ENCODE measurements around the gene P4HB. TPM values are rescaled to one million over a fixed set of nuclear protein-coding genes. Genes with fewer than 3 reads are reported as not detected.

The P4HB gene
- total RNA-seq, 1 donor from 2014 or later = 792 TPM

- Mint-ChIP-seq H3K27ac (ENCODE audit: unreplicated experiment) (no peak overlapping the region), H3K36me3 (ENCODE audit: unreplicated experiment) (peaks cover 25% of the 10 kb centered on the region), H3K9me3 (ENCODE audit: unreplicated experiment) (no peaks in the 10 kb centered on the region), H3K27me3 (ENCODE audit: unreplicated experiment) (no peaks in the 10 kb centered on the region), H3K4me1 (ENCODE audit: unreplicated experiment) (peaks cover 25% of the 10 kb centered on the region), H3K4me3 (ENCODE audit: unreplicated experiment) (peak overlapping the region; percentile 54)
- DNase-seq (ENCODE audit: extremely low spot score, unreplicated experiment) = no peak
- TF ChIP-seq, protein P1, sequence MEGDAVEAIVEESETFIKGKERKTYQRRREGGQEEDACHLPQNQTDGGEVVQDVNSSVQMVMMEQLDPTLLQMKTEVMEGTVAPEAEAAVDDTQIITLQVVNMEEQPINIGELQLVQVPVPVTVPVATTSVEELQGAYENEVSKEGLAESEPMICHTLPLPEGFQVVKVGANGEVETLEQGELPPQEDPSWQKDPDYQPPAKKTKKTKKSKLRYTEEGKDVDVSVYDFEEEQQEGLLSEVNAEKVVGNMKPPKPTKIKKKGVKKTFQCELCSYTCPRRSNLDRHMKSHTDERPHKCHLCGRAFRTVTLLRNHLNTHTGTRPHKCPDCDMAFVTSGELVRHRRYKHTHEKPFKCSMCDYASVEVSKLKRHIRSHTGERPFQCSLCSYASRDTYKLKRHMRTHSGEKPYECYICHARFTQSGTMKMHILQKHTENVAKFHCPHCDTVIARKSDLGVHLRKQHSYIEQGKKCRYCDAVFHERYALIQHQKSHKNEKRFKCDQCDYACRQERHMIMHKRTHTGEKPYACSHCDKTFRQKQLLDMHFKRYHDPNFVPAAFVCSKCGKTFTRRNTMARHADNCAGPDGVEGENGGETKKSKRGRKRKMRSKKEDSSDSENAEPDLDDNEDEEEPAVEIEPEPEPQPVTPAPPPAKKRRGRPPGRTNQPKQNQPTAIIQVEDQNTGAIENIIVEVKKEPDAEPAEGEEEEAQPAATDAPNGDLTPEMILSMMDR (IDR thresholded peaks at IDR 0.05) = no peak
Measured at GRCh38 chr17:81888988-81889595, 28.8 kb upstream of the P4HB start.

DNA sequence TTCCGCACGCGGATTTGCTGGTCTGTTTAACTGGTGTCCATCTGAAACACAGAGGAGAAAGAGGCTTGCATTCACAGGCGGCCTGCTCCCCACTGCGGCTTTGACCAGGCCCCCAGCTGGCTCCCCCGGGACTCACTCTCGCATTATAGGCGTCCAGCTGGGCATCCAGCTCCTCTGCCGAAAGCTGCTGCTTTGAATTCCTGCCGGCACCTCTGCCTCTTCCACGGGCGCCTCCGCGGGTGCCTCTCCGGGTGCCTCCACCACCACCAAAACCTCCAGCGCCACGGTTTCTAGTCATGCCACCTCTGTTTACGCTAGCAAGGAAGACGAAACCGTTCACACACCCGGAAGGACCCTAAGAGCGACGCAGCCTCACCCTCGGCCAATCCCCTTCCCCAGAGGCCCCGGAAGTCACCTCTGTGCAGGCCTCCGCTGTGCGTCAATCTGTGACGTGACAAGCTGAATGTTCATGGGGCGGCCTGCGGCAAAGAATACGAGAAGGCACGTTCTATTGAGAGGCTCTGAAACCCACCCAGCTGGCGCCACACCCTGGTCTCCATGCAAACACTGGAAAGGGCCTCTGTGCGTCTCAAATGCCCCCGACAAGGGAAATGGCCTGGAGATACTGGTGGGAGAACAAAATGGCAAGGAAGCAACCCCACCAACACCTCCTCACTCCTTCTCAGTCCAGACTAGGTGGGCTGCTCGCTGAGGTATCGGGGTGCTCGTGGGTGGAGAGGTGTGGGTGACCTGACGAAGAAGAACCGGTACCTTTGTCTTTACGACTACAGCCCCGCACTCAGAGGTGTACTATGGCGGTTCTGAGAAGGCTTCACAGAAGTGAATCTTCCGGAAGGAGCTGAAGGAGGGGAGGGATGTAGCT is 28.0 kb upstream of the P4HB start:
- H3K27ac Mint-ChIP-seq (ENCODE audit: unreplicated experiment) = no peak overlapping the region
- H3K36me3 Mint-ChIP-seq (ENCODE audit: unreplicated experiment) = peaks cover 23% of the 10 kb centered on the region
- peak overlapping the region; percentile 45 for H3K4me3 Mint-ChIP-seq (ENCODE audit: unreplicated experiment)
- no peak for DNase-seq (ENCODE audit: extremely low spot score, unreplicated experiment)
- no peaks in the 10 kb centered on the region for H3K27me3 Mint-ChIP-seq (ENCODE audit: unreplicated experiment)
- H3K9me3 Mint-ChIP-seq (ENCODE audit: unreplicated experiment) = no peaks in the 10 kb centered on the region
- TF ChIP-seq, protein P1 (IDR thresholded peaks at IDR 0.05) = no peak
- peaks cover 25% of the 10 kb centered on the region for H3K4me1 Mint-ChIP-seq (ENCODE audit: unreplicated experiment)

DNA sequence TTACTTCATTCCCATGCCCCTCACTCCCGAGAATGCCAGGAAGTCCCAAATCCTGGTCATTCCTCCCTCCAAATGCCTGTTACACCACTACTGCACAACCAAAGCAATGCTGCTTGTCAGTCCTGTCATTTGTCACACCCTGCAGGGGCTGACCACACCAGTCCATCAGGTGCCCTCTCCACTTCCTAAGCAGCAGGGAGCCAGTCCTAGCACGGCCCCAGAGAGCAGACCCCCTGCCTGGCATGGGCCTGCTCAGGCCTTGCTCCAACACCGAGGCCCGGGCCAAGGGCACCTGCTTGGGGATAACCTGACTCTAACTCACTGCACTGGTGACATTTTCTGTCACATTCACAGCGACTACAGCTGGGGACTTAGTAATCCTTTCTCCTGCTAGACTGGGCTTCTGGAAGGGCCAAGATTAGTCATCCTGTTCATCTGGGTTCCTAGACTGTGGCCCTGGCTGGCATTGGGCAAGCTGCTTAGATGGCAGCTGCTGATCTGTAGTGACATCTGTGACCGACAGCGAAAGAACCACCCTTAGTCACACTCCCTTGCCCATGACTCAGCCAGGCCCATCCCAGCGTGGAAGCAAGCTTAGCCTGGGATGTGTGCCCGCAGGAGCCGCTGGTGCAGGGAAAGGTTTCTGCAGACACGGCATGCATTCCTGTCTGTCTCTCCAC is 25.7 kb upstream of the P4HB start:
- TF ChIP-seq, protein P1 (IDR thresholded peaks at IDR 0.05) = no peak
- H3K4me3 Mint-ChIP-seq (ENCODE audit: unreplicated experiment) = no peak overlapping the region
- no peaks in the 10 kb centered on the region for H3K27me3 Mint-ChIP-seq (ENCODE audit: unreplicated experiment)
- peak overlapping the region; percentile 66 for H3K27ac Mint-ChIP-seq (ENCODE audit: unreplicated experiment)
- H3K4me1 Mint-ChIP-seq (ENCODE audit: unreplicated experiment) = peaks cover 20% of the 10 kb centered on the region
- peaks cover 26% of the 10 kb centered on the region for H3K36me3 Mint-ChIP-seq (ENCODE audit: unreplicated experiment)
- no peaks in the 10 kb centered on the region for H3K9me3 Mint-ChIP-seq (ENCODE audit: unreplicated experiment)
- no peak for DNase-seq (ENCODE audit: extremely low spot score, unreplicated experiment)

DNA sequence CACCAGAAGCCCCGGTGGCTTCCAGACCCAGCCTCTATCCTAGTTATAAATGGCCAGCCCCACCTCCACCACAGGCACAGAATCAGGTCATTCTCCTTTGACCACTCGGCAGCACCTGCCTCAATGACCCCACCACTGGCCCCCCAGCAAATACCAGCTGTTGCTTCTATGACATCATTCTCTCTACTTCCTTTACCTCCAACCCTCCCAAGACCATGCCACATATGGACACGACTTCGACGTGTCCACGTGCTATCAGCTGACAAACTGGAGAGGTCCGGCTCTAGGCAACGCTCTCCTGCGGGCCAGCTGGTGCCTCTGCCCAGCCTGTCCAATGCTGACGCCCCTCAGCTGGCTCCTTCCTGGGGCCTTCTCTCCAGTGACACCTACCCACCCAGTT is 25.1 kb upstream of the P4HB start:
- no peak for DNase-seq (ENCODE audit: extremely low spot score, unreplicated experiment)
- H3K4me1 Mint-ChIP-seq (ENCODE audit: unreplicated experiment) = peaks cover 16% of the 10 kb centered on the region
- peaks cover 26% of the 10 kb centered on the region for H3K36me3 Mint-ChIP-seq (ENCODE audit: unreplicated experiment)
- peak overlapping the region; percentile 66 for H3K27ac Mint-ChIP-seq (ENCODE audit: unreplicated experiment)
- TF ChIP-seq, protein P1 (IDR thresholded peaks at IDR 0.05) = no peak
- H3K9me3 Mint-ChIP-seq (ENCODE audit: unreplicated experiment) = no peaks in the 10 kb centered on the region
- no peaks in the 10 kb centered on the region for H3K27me3 Mint-ChIP-seq (ENCODE audit: unreplicated experiment)
- H3K4me3 Mint-ChIP-seq (ENCODE audit: unreplicated experiment) = no peak overlapping the region

DNA sequence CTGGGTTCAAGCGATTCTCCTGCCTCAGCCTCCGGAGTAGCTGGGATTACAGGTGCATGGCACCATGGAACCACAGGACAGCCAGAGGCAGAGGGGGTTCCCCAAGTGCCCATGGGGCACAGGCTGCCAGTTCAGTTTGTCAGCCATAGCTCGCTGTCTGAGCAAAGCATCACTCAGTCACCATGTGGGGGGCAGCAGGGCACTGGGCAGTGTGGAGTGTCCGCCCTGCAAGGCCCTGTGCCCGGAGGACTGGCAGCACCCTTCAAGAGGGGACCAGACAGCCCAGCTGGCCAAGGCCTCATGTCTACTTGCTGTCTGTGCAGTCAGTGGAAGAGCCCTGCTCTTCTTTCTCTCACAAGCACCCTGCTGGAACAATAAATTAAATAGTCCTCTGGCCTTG is 24.6 kb upstream of the P4HB start:
- Mint-ChIP-seq H3K36me3 (ENCODE audit: unreplicated experiment) (peaks cover 26% of the 10 kb centered on the region), H3K9me3 (ENCODE audit: unreplicated experiment) (no peaks in the 10 kb centered on the region), H3K27ac (ENCODE audit: unreplicated experiment) (peak overlapping the region; percentile 19), H3K4me1 (ENCODE audit: unreplicated experiment) (peaks cover 11% of the 10 kb centered on the region), H3K4me3 (ENCODE audit: unreplicated experiment) (no peak overlapping the region), H3K27me3 (ENCODE audit: unreplicated experiment) (no peaks in the 10 kb centered on the region)
- no peak for DNase-seq (ENCODE audit: extremely low spot score, unreplicated experiment)
- TF ChIP-seq, protein P1 (IDR thresholded peaks at IDR 0.05) = no peak
